H1 (cell line): Measurements from ENCODE around the gene SERINC4. TPM values are rescaled to one million over a fixed set of nuclear protein-coding genes. Genes with fewer than 3 reads are reported as not detected.

Experiments
- CTCF ChIA-PET: fragments of 300-600 bp; sonication (Branson Sonifier 250); formaldehyde crosslinking; loops from one replicate; lab custom pipeline; 2021; ENCODE audit not compliant: partially characterized antibody; lab: Charles Lee
- POLR2A ChIA-PET: fragments of 300-600 bp; sonication (Branson Sonifier 250); formaldehyde crosslinking; loops from one replicate; lab custom pipeline; 2021; ENCODE audit warnings: inconsistent platforms; ENCODE audit not compliant: partially characterized antibody; lab: Charles Lee
- DNase-seq, 2 experiments: peaks; one replicate each; pipeline versions ENCODE4 v3.0.0 to v3.0.0-alpha.2; 2010 to 2022; ENCODE audit warnings: low spot score in 2 of 2, low read depth in 1 of 2, mixed read lengths in 1 of 2
- FAIRE-seq: peaks from 2 replicates; lab custom pipeline; 2011; peaks lifted over from hg19 to GRCh38; lab: Jason Lieb, UNC
- H2AFZ ChIP-seq: 2 replicates; pipeline ENCODE4 v1.8.1; 2012; ENCODE audit warnings: low read length, inconsistent platforms
- H2AK5ac ChIP-seq: 2 replicates; pipeline ENCODE4 v1.6.1; 2013; ENCODE audit warnings: low read depth, low read length
- H2BK120ac ChIP-seq: replicated peaks from 2 replicates; pipeline ENCODE3; 2013; ENCODE audit warnings: low read depth, low read length, inconsistent platforms
- H2BK12ac ChIP-seq: 2 replicates; pipeline ENCODE4 v1.6.1; 2013; ENCODE audit warnings: low read depth, low read length
- H2BK15ac ChIP-seq: 2 replicates; pipeline ENCODE4 v1.6.1; 2013; ENCODE audit warnings: low read length
- H2BK20ac ChIP-seq: 2 replicates; pipeline ENCODE4 v1.6.1; 2013; ENCODE audit warnings: low read length
- H2BK5ac ChIP-seq: 2 replicates; pipeline ENCODE4 v1.6.1; 2013; ENCODE audit warnings: low read depth, low read length
- H3K14ac ChIP-seq: 2 replicates; pipeline ENCODE4 v1.6.1; 2013; ENCODE audit warnings: inconsistent platforms; ENCODE audit not compliant: insufficient read length
- H3K18ac ChIP-seq: 2 replicates; pipeline ENCODE4 v1.6.1; 2013; ENCODE audit warnings: low read length; ENCODE audit errors: extremely low read depth
- H3K23ac ChIP-seq: 2 replicates; pipeline ENCODE4 v1.6.1; 2013; ENCODE audit warnings: inconsistent platforms; ENCODE audit not compliant: insufficient read length
- H3K23me2 ChIP-seq: 2 replicates; pipeline ENCODE4 v1.6.1; 2013; ENCODE audit warnings: low read depth, low read length
- H3K27ac ChIP-seq: 2 replicates; pipeline ENCODE4 v1.6.1; 2011; ENCODE audit warnings: low read depth, low read length, inconsistent platforms
- H3K27me3 ChIP-seq, 4 experiments: replicated peaks in 1 of 4; 1 replicate in 1 of 4; 2 replicates in 3 of 4; pipeline versions ENCODE4 v1.6.1 to v1.8.1; 2011 to 2013; ENCODE audit warnings: low read length in 3 of 4, mild to moderate bottlenecking in 3 of 4, inconsistent platforms in 2 of 4, mixed read lengths in 2 of 4, moderate library complexity in 1 of 4; ENCODE audit not compliant: control insufficient read depth in 3 of 4, insufficient read depth in 3 of 4; ENCODE audit errors: extremely low read depth in 1 of 4
- H3K36me3 ChIP-seq, 4 experiments: 2 replicates each; pipeline versions ENCODE4 v1.6.1 to v1.8.1; 2011 to 2013; ENCODE audit warnings: mild to moderate bottlenecking in 4 of 4, low read length in 3 of 4, moderate library complexity in 2 of 4, control low read depth in 1 of 4, inconsistent platforms in 1 of 4; ENCODE audit not compliant: insufficient read depth in 4 of 4, control insufficient read depth in 2 of 4
- H3K4ac ChIP-seq: replicated peaks from 2 replicates; pipeline ENCODE3; 2013; ENCODE audit warnings: low read length, low read depth, mixed read lengths, inconsistent platforms; ENCODE audit not compliant: insufficient read length
- H3K4me1 ChIP-seq, 4 experiments: replicated peaks in 1 of 4; 1 replicate in 1 of 4; 2 replicates in 3 of 4; pipeline versions ENCODE4 v1.6.1 to v1.8.1; 2011 to 2013; ENCODE audit warnings: low read length in 3 of 4, inconsistent platforms in 2 of 4, mixed read lengths in 1 of 4; ENCODE audit not compliant: insufficient read depth in 4 of 4, control insufficient read depth in 3 of 4
- H3K4me2 ChIP-seq, 2 experiments: 2 replicates each; pipeline versions ENCODE4 v1.6.1 to v1.8.1; 2011 to 2013; ENCODE audit warnings: low read depth in 2 of 2, low read length in 2 of 2, control low read depth in 1 of 2, inconsistent platforms in 1 of 2, mild to moderate bottlenecking in 1 of 2; ENCODE audit not compliant: insufficient read depth in 1 of 2
- H3K4me3 ChIP-seq, 4 experiments: fragments of 200-600, 300-600 bp in 1 of 4; sonication (generic), shearing (Covaris generic), sonication (Bioruptor Twin) in 1 of 4; 2 replicates each; pipeline versions ENCODE4 v1.5.1 to v1.8.1; 2011 to 2016; ENCODE audit warnings: low read length in 4 of 4, low read depth in 3 of 4, control low read depth in 2 of 4, inconsistent platforms in 2 of 4, mild to moderate bottlenecking in 2 of 4, mixed read lengths in 1 of 4, moderate library complexity in 1 of 4; ENCODE audit not compliant: insufficient read depth in 2 of 4; ENCODE audit errors: extremely low read depth in 1 of 4
- H3K56ac ChIP-seq: replicated peaks from 2 replicates; pipeline ENCODE3; 2013; ENCODE audit warnings: low read depth, mild to moderate bottlenecking, mixed read lengths, low read length, inconsistent platforms; ENCODE audit not compliant: insufficient read length
- H3K79me1 ChIP-seq: 2 replicates; pipeline ENCODE4 v1.6.1; 2013; ENCODE audit warnings: low read depth, low read length, control low read depth
- H3K79me2 ChIP-seq, 2 experiments: 2 replicates each; pipeline versions ENCODE4 v1.6.1 to v1.8.1; 2012 to 2013; ENCODE audit warnings: low read length in 2 of 2, mild to moderate bottlenecking in 2 of 2, inconsistent platforms in 1 of 2; ENCODE audit not compliant: insufficient read depth in 2 of 2, control insufficient read depth in 1 of 2
- H3K9ac ChIP-seq, 4 experiments: replicated peaks in 1 of 4; 1 replicate in 1 of 4; 2 replicates in 3 of 4; pipeline versions ENCODE4 v1.6.1 to v1.8.1; 2011 to 2013; ENCODE audit warnings: low read depth in 3 of 4, low read length in 3 of 4, control low read depth in 2 of 4, mild to moderate bottlenecking in 2 of 4, moderate library complexity in 2 of 4, inconsistent platforms in 1 of 4; ENCODE audit errors: extremely low read depth in 1 of 4
- H3K9me3 ChIP-seq, 2 experiments: 2 replicates each; pipeline versions ENCODE4 v1.6.1 to v1.8.1; 2012 to 2013; ENCODE audit warnings: mild to moderate bottlenecking in 2 of 2, moderate library complexity in 2 of 2, control low read depth in 1 of 2, inconsistent platforms in 1 of 2, low read depth in 1 of 2, low read length in 1 of 2, mixed read lengths in 1 of 2; ENCODE audit not compliant: insufficient read depth in 2 of 2
- H4K20me1 ChIP-seq, 2 experiments: replicated peaks in 1 of 2; 2 replicates each; pipeline versions ENCODE3 to v1.8.1; 2011 to 2013; ENCODE audit warnings: inconsistent platforms in 2 of 2, low read length in 2 of 2, mild to moderate bottlenecking in 1 of 2; ENCODE audit not compliant: insufficient read depth in 2 of 2, control insufficient read depth in 1 of 2
- H4K5ac ChIP-seq: 2 replicates; pipeline ENCODE4 v1.6.1; 2013; ENCODE audit warnings: low read length, low read depth, mixed read lengths, inconsistent platforms; ENCODE audit not compliant: insufficient read length
- H4K8ac ChIP-seq: 2 replicates; pipeline ENCODE4 v1.8.0; 2013; ENCODE audit warnings: mild to moderate bottlenecking, moderate library complexity, low read length, inconsistent platforms; ENCODE audit not compliant: insufficient read depth; ENCODE audit errors: extremely low read depth
- H4K91ac ChIP-seq: replicated peaks from 2 replicates; pipeline ENCODE3; 2013; ENCODE audit warnings: low read length, mixed read lengths, inconsistent platforms; ENCODE audit not compliant: insufficient read length
- polyA plus RNA-seq, 7 experiments: library from polyadenylated mRNA; depleted of rRNA in 3 of 7; stranded (reverse) in 5 of 7; unstranded in 2 of 7; fragments of >200 nt in 5 of 7; fragments of 200-250 nt in 2 of 7; gene quantifications; 1 replicate in 5 of 7; 2 replicates in 1 of 7; 4 replicates in 1 of 7; pipeline versions ENCODE4 v1.2.1 to v1.2.3, GENCODE V29; 2011 to 2013; ENCODE audit warnings: missing spikeins in 2 of 7, mixed read lengths in 2 of 7
- total RNA-seq: library from RNA; stranded (reverse); fragmentation: NEBNext Ultra II Directional; extraction: Animal tissue kit (Norgen Biotek cat#: 25700); gene quantifications from 2 replicates; pipeline ENCODE4 v1.2.1, GENCODE V29; 2021

SERINC4 gene
- total and polyA plus RNA-seq, 2 of the 8 experiments (the other 6 are each of a cell fraction or from before 2014, with no cell fraction given): 0.08 TPM; not detected in 1

GRCh38 chr15:43772624-43773023 is 27.4 kb downstream of the SERINC4 start:
- Histone ChIP-seq H3K27ac (no peak overlapping the region), H4K5ac (no peak overlapping the region), H2BK15ac (no peak overlapping the region), H3K4ac (no peak overlapping the region), H3K14ac (no peak overlapping the region), H3K79me2 (no peaks in the 10 kb centered on the region), H2AK5ac (no peak overlapping the region), H3K79me1 (no peaks in the 10 kb centered on the region), H3K9ac (no peak overlapping the region), H3K36me3 (peaks cover 34 to 62% (median 48%) of the 10 kb centered on the region in 4 experiments), H2AFZ (no peak overlapping the region), H3K4me2 (no peak overlapping the region), H3K4me1 (peaks cover 0 to 12% (median 5%) of the 10 kb centered on the region in 4 experiments; a peak in 5 of 7 replicates), H3K56ac (no peak overlapping the region), H3K23ac (no peak overlapping the region), H3K4me3 (no peak overlapping the region), H2BK20ac (no peak overlapping the region), H4K20me1 (peaks cover 0 to 3% of the 10 kb centered on the region in 2 experiments), H2BK120ac (no peak overlapping the region), H2BK5ac (no peak overlapping the region), H4K8ac (no peak overlapping the region), H3K9me3 (no peaks in the 10 kb centered on the region), H3K18ac (no peak overlapping the region), H3K23me2 (peaks cover 12% of the 10 kb centered on the region), H2BK12ac (no peak overlapping the region), H4K91ac (no peak overlapping the region), H3K27me3 (peaks cover 0 to 2% (median 0%) of the 10 kb centered on the region in 4 experiments; a peak in 2 of 7 replicates)
- no peak for FAIRE-seq
- no peak for DNase-seq
- ChIA-PET POLR2A (interaction anchor here (1.6 kb wide), 1 partner anchor 16 kb away, joined by 3 read pairs; no protein-coding TSS in a partner anchor), CTCF (interaction anchor here (0.5 to 3.1 kb wide), 5 partner anchors 14 to 320 kb away, joined by 3 to 24 read pairs (median 3); no protein-coding TSS in a partner anchor)
